ENCODE data around the gene RASSF8.
"Not testable (repeated sequence)": the region's sequence is repeated elsewhere in the genome, so short reads cannot be mapped to it uniquely, and the experiment has no call there.

The RASSF8 gene

GRCh38 chr12:26043135-26044006 is 84.9 kb downstream of the RASSF8 start:
- Histone ChIP-seq H3K27me3 (no peaks in the 10 kb centered on the region), H3K9ac (no peak overlapping the region), H3K4me1 (no peaks in the 10 kb centered on the region), H3K9me3 (replicated peaks in 1 of 11) (no peaks in the 10 kb centered on the region), H3K36me3 (no peaks in the 10 kb centered on the region), H3K4me2 (no peak overlapping the region), H4K20me1 (no peaks in the 10 kb centered on the region), H3K4me3 (no peak overlapping the region), H3K27ac (no peak overlapping the region)
- TF ChIP-seq Cebpa-rat (IDR thresholded peaks at IDR 0.05), result no peak

GRCh38 chr12:26044007-26044394 is 85.5 kb downstream of the RASSF8 start:
- Histone ChIP-seq H3K27ac (no peak overlapping the region), H3K9ac (no peak overlapping the region), H3K9me3 (replicated peaks in 1 of 11) (no peaks in the 10 kb centered on the region), H3K4me2 (no peak overlapping the region), H3K4me1 (no peaks in the 10 kb centered on the region), H3K36me3 (no peaks in the 10 kb centered on the region), H3K27me3 (no peaks in the 10 kb centered on the region), H3K4me3 (no peak overlapping the region), H4K20me1 (no peaks in the 10 kb centered on the region)
- TF ChIP-seq Cebpa-rat (IDR thresholded peaks at IDR 0.05), result no peak

- no peaks in the 10 kb centered on the region for H3K4me1 ChIP-seq
- no peak overlapping the region for H3K4me2 ChIP-seq
- no peak for TF ChIP-seq Cebpa-rat (IDR thresholded peaks at IDR 0.05)
- no peak overlapping the region for H3K27ac ChIP-seq
- no peak overlapping the region for H3K9ac ChIP-seq
- H3K9me3 ChIP-seq (replicated peaks in 1 of 11), result no peaks in the 10 kb centered on the region
- H3K4me3 ChIP-seq, result no peak overlapping the region
- no peaks in the 10 kb centered on the region for H3K27me3 ChIP-seq
- H4K20me1 ChIP-seq, result no peaks in the 10 kb centered on the region
- H3K36me3 ChIP-seq, result no peaks in the 10 kb centered on the region
These were observed 86.1 kb downstream of the RASSF8 start for GRCh38 chr12:26044592-26044991.

GRCh38 chr12:26046203-26046602 is 87.7 kb downstream of the RASSF8 start:
- no peaks in the 10 kb centered on the region for H3K4me1 ChIP-seq
- H3K27me3 ChIP-seq, result no peaks in the 10 kb centered on the region
- no peak overlapping the region for H3K9ac ChIP-seq
- no peaks in the 10 kb centered on the region for H3K36me3 ChIP-seq
- no peak overlapping the region for H3K27ac ChIP-seq
- no peaks in the 10 kb centered on the region for H3K9me3 ChIP-seq (replicated peaks in 1 of 11)
- no peaks in the 10 kb centered on the region for H4K20me1 ChIP-seq
- no peak overlapping the region for H3K4me2 ChIP-seq
- no peak for TF ChIP-seq Cebpa-rat (IDR thresholded peaks at IDR 0.05)
- no peak overlapping the region for H3K4me3 ChIP-seq

GRCh38 chr12:26046906-26047305 is 88.4 kb downstream of the RASSF8 start:
- no peak overlapping the region for H3K4me2 ChIP-seq
- no peak overlapping the region for H3K4me3 ChIP-seq
- H3K27me3 ChIP-seq, result no peaks in the 10 kb centered on the region
- no peak overlapping the region for H3K9ac ChIP-seq
- no peak overlapping the region for H3K27ac ChIP-seq
- no peak for TF ChIP-seq Cebpa-rat (IDR thresholded peaks at IDR 0.05)
- no peaks in the 10 kb centered on the region for H3K4me1 ChIP-seq
- H3K36me3 ChIP-seq, result no peaks in the 10 kb centered on the region
- H3K9me3 ChIP-seq (replicated peaks in 1 of 11), result no peaks in the 10 kb centered on the region
- no peaks in the 10 kb centered on the region for H4K20me1 ChIP-seq

GRCh38 chr12:26047401-26048226 is 89.1 kb downstream of the RASSF8 start:
- Histone ChIP-seq H3K9me3 (replicated peaks in 1 of 11) (no peaks in the 10 kb centered on the region), H3K36me3 (no peaks in the 10 kb centered on the region), H3K27ac (no peak overlapping the region), H4K20me1 (no peaks in the 10 kb centered on the region), H3K4me1 (no peaks in the 10 kb centered on the region), H3K9ac (no peak overlapping the region), H3K4me3 (no peak overlapping the region), H3K4me2 (no peak overlapping the region), H3K27me3 (no peaks in the 10 kb centered on the region)
- no peak for TF ChIP-seq Cebpa-rat (IDR thresholded peaks at IDR 0.05)

- H3K4me3 ChIP-seq, result no peak overlapping the region
- no peaks in the 10 kb centered on the region for H4K20me1 ChIP-seq
- no peak for TF ChIP-seq Cebpa-rat (IDR thresholded peaks at IDR 0.05)
- no peak overlapping the region for H3K9ac ChIP-seq
- H3K27ac ChIP-seq, result no peak overlapping the region
- H3K9me3 ChIP-seq (replicated peaks in 1 of 11), result no peaks in the 10 kb centered on the region
- no peaks in the 10 kb centered on the region for H3K36me3 ChIP-seq
- no peaks in the 10 kb centered on the region for H3K4me1 ChIP-seq
- no peak overlapping the region for H3K4me2 ChIP-seq
- no peaks in the 10 kb centered on the region for H3K27me3 ChIP-seq
These were observed 94.2 kb downstream of the RASSF8 start for GRCh38 chr12:26052652-26053051.

GRCh38 chr12:26054383-26054782 is 95.9 kb downstream of the RASSF8 start:
- Histone ChIP-seq H3K36me3 (no peaks in the 10 kb centered on the region), H3K27me3 (no peaks in the 10 kb centered on the region), H3K9ac (no peak overlapping the region), H3K27ac (no peak overlapping the region), H3K4me3 (no peak overlapping the region), H3K9me3 (replicated peaks in 1 of 11) (no peaks in the 10 kb centered on the region), H3K4me1 (no peaks in the 10 kb centered on the region), H3K4me2 (no peak overlapping the region), H4K20me1 (no peaks in the 10 kb centered on the region)
- no peak for TF ChIP-seq Cebpa-rat (IDR thresholded peaks at IDR 0.05)

- no peak for TF ChIP-seq Cebpa-rat (IDR thresholded peaks at IDR 0.05)
- Histone ChIP-seq H3K4me2 (no peak overlapping the region), H3K27ac (no peak overlapping the region), H4K20me1 (no peaks in the 10 kb centered on the region), H3K4me1 (no peaks in the 10 kb centered on the region), H3K36me3 (no peaks in the 10 kb centered on the region), H3K9me3 (replicated peaks in 1 of 11) (no peaks in the 10 kb centered on the region), H3K9ac (no peak overlapping the region), H3K27me3 (no peaks in the 10 kb centered on the region), H3K4me3 (no peak overlapping the region)
These were observed 96.6 kb downstream of the RASSF8 start for GRCh38 chr12:26055087-26055486.

GRCh38 chr12:26056335-26056734 is 97.9 kb downstream of the RASSF8 start:
- Histone ChIP-seq H3K9me3 (replicated peaks in 1 of 11) (no peaks in the 10 kb centered on the region), H3K27ac (no peak overlapping the region), H3K4me2 (no peak overlapping the region), H4K20me1 (no peaks in the 10 kb centered on the region), H3K4me3 (no peak overlapping the region), H3K4me1 (no peaks in the 10 kb centered on the region), H3K9ac (no peak overlapping the region), H3K27me3 (no peaks in the 10 kb centered on the region), H3K36me3 (no peaks in the 10 kb centered on the region)
- TF ChIP-seq Cebpa-rat (IDR thresholded peaks at IDR 0.05), result no peak

GRCh38 chr12:26057271-26057670 is 98.8 kb downstream of the RASSF8 start:
- not testable (repeated sequence) for H3K4me1 ChIP-seq; H3K36me3 ChIP-seq; H4K20me1 ChIP-seq; H3K9me3 ChIP-seq (replicated peaks in 1 of 11); H3K4me3 ChIP-seq; H3K27me3 ChIP-seq; H3K4me2 ChIP-seq; H3K27ac ChIP-seq; H3K9ac ChIP-seq
